ENCODE measurements around the gene CERCAM.

- no peak for TF ChIP-seq CTCF (IDR thresholded peaks at IDR 0.05; ENCODE audit: insufficient read depth, low read length)
- TF ChIP-seq, protein P1, sequence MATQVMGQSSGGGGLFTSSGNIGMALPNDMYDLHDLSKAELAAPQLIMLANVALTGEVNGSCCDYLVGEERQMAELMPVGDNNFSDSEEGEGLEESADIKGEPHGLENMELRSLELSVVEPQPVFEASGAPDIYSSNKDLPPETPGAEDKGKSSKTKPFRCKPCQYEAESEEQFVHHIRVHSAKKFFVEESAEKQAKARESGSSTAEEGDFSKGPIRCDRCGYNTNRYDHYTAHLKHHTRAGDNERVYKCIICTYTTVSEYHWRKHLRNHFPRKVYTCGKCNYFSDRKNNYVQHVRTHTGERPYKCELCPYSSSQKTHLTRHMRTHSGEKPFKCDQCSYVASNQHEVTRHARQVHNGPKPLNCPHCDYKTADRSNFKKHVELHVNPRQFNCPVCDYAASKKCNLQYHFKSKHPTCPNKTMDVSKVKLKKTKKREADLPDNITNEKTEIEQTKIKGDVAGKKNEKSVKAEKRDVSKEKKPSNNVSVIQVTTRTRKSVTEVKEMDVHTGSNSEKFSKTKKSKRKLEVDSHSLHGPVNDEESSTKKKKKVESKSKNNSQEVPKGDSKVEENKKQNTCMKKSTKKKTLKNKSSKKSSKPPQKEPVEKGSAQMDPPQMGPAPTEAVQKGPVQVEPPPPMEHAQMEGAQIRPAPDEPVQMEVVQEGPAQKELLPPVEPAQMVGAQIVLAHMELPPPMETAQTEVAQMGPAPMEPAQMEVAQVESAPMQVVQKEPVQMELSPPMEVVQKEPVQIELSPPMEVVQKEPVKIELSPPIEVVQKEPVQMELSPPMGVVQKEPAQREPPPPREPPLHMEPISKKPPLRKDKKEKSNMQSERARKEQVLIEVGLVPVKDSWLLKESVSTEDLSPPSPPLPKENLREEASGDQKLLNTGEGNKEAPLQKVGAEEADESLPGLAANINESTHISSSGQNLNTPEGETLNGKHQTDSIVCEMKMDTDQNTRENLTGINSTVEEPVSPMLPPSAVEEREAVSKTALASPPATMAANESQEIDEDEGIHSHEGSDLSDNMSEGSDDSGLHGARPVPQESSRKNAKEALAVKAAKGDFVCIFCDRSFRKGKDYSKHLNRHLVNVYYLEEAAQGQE (IDR thresholded peaks at IDR 0.05; ENCODE audit: insufficient replicate concordance, low read depth): no peak
- no peak for TF ChIP-seq GABPA (IDR thresholded peaks at IDR 0.05; ENCODE audit: low read depth)
- TF ChIP-seq POLR2AphosphoS5 (IDR thresholded peaks at IDR 0.05; ENCODE audit: low read depth): no peak
Observed at GRCh38 chr9:128486201-128486600, 65.5 kb downstream of the CERCAM start.

Measured in HL-60 (cell line).